SK-N-SH (cell line): Measurements from ENCODE around the gene SAXO1.

ENCODE experiments used
- CHD2 ChIP-seq: fragments of 150-350 bp; IDR thresholded peaks from 2 replicates; pipeline ENCODE4 v1.6.1; 2018; ENCODE audit warnings: low read length; ENCODE audit not compliant: partially characterized antibody
- EZH2phosphoT487 ChIP-seq: fragments of 200-600 bp; sonication (generic); IDR thresholded peaks from 2 replicates; pipeline ENCODE4 v1.6.1; 2017; ENCODE audit warnings: low read depth, mixed run types, mild to moderate bottlenecking, antibody characterized with exemption, moderate library complexity, borderline replicate concordance
- GABPA ChIP-seq: IDR thresholded peaks from 2 replicates; pipeline ENCODE4 v1.4.0; 2012; ENCODE audit warnings: low read depth, mild to moderate bottlenecking
- POLR2AphosphoS5 ChIP-seq: IDR thresholded peaks from 2 replicates; pipeline ENCODE4 v1.6.1; 2012; ENCODE audit warnings: low read depth, low read length
- SMC3 ChIP-seq: IDR thresholded peaks from 2 replicates; pipeline ENCODE4 v1.6.1; 2012; ENCODE audit warnings: low read depth, low read length, improper control_type of control experiment
- TAF1 ChIP-seq: IDR thresholded peaks from 2 replicates; pipeline ENCODE4 v1.6.1; 2012; ENCODE audit warnings: low read depth, mild to moderate bottlenecking, low read length, moderate library complexity, borderline replicate concordance
- YY1 ChIP-seq: IDR thresholded peaks from 2 replicates; pipeline ENCODE4 v1.4.0; 2012; ENCODE audit warnings: low read depth, mild to moderate bottlenecking
- TF ChIP-seq, protein P1 (sequence below): fragments of 200-600 bp; sonication (generic); IDR thresholded peaks from 2 replicates; pipeline ENCODE4 v1.6.1; 2017; ENCODE audit warnings: antibody characterized with exemption, mild to moderate bottlenecking, moderate library complexity
- TF ChIP-seq, protein P2 (sequence below): IDR thresholded peaks from 2 replicates; pipeline ENCODE4 v1.4.0; 2012; ENCODE audit warnings: low read depth
- TF ChIP-seq, protein P3 (sequence below): IDR thresholded peaks from 2 replicates; pipeline ENCODE4 v1.4.0; 2012; ENCODE audit warnings: low read depth, borderline replicate concordance

DNA sequence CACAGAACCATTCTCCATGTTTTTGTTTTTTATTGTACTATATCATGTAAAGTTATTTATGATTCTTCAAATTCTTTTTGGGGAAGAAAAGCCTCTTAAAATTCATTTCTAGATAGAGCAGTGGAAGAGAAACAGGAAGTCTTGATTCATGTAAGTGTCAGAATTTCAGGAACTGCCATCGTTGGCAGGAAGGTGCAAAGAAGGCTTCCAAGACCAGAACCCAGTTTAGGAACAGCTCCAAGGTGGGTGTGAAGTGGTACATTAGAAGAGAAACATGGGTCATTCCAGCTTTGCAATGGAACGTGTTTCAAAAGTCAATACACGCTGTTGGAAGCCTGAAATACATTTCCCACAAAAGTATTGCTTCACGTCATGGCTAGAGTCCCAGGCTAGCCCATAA lies 14.8 kb downstream of the SAXO1 start:
- TF ChIP-seq POLR2AphosphoS5 (no peak), EZH2phosphoT487 (no peak), YY1 (no peak), CHD2 (no peak), SMC3 (no peak), GABPA (no peak), TAF1 (no peak)
- TF ChIP-seq, protein P1, sequence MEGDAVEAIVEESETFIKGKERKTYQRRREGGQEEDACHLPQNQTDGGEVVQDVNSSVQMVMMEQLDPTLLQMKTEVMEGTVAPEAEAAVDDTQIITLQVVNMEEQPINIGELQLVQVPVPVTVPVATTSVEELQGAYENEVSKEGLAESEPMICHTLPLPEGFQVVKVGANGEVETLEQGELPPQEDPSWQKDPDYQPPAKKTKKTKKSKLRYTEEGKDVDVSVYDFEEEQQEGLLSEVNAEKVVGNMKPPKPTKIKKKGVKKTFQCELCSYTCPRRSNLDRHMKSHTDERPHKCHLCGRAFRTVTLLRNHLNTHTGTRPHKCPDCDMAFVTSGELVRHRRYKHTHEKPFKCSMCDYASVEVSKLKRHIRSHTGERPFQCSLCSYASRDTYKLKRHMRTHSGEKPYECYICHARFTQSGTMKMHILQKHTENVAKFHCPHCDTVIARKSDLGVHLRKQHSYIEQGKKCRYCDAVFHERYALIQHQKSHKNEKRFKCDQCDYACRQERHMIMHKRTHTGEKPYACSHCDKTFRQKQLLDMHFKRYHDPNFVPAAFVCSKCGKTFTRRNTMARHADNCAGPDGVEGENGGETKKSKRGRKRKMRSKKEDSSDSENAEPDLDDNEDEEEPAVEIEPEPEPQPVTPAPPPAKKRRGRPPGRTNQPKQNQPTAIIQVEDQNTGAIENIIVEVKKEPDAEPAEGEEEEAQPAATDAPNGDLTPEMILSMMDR, result no peak
- TF ChIP-seq, protein P2, sequence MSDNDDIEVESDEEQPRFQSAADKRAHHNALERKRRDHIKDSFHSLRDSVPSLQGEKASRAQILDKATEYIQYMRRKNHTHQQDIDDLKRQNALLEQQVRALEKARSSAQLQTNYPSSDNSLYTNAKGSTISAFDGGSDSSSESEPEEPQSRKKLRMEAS, result no peak
- TF ChIP-seq, protein P3, sequence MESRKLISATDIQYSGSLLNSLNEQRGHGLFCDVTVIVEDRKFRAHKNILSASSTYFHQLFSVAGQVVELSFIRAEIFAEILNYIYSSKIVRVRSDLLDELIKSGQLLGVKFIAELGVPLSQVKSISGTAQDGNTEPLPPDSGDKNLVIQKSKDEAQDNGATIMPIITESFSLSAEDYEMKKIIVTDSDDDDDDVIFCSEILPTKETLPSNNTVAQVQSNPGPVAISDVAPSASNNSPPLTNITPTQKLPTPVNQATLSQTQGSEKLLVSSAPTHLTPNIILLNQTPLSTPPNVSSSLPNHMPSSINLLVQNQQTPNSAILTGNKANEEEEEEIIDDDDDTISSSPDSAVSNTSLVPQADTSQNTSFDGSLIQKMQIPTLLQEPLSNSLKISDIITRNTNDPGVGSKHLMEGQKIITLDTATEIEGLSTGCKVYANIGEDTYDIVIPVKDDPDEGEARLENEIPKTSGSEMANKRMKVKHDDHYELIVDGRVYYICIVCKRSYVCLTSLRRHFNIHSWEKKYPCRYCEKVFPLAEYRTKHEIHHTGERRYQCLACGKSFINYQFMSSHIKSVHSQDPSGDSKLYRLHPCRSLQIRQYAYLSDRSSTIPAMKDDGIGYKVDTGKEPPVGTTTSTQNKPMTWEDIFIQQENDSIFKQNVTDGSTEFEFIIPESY, result no peak
